GM18870 (cell line): Measurements from ENCODE around the gene EFCAB9.
A peak's percentile ranks its signal among the peaks of the same experiment; 100 is the strongest.

Experiments used
- ATAC-seq: cut with Tn5 transposase; IDR thresholded peaks from one replicate; pipeline ENCODE4 v1.9.1; 2021; ENCODE audit warnings: moderate library complexity; ENCODE audit not compliant: unreplicated experiment

EFCAB9 gene

DNA sequence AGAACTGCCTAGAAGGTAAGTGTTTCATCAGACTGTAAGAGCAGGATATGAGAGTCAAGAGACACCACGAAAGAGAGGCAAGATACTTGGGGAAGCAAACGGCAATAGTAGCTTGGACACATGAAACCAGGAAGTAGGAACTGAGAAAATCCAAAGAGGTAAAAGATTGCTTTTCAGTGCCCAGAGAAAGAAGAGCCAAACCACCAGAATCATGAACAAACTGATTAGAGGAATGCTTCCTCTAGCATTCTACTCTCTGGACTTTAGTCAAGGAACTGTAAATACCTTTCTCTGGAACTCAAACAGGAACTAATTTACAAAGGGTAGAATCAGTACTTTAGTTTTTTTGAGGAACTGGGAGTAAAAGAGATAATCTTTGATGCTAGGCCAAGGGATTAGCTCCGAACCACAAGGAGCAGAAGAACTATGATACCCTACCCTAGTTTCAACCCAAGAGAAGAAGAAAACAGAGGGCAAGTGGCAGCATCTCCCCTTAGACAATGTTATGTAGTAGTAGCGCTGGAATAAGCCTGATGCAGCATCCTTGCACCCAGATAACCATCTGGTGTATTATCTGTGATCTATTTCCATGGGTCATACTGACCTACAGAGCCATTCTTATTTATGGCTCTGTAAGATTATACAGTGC is 41.3 kb downstream of the EFCAB9 start:
- ATAC-seq: peak; percentile 58

DNA sequence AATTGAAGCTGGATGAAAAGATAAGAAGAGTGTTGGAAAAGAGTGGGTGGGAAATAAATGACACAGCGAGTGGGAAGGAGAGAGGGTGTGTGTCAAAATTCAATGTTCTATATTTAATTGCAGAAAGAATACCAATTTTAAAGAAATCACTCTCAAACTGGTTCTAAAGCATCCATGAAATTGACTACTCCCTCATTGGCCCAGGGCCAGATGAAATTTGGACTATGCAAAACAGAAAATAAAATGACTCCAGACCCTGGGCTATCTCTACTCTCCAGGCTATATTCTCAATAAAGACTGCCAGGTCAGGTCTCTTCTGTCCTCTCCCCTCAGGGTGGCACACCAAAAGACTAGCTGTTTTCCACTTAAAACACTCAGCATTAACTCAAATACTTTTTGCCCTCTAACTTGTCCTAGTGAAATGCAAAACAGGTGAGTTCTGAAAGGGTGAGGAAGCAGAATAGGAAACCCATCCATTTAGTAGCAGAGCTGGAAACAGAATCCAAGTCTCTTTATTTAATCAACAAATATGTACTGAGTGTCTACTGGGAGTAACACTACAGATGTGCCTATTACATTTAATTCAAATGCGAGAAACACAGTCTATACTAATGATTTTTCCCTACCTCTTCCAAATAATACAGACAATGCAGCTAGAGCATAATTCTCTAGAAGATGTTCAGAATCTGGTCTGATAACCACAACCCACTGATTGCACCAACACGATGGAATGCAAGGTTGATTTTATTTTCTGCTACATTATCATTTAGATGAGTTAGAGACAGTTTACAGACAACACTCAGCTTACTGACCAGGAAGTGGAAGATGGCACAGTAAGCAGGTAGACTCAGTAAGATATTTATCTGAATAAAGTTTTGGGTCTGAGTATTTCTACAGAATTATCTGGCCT is 42.1 kb downstream of the EFCAB9 start:
- no peak for ATAC-seq

DNA sequence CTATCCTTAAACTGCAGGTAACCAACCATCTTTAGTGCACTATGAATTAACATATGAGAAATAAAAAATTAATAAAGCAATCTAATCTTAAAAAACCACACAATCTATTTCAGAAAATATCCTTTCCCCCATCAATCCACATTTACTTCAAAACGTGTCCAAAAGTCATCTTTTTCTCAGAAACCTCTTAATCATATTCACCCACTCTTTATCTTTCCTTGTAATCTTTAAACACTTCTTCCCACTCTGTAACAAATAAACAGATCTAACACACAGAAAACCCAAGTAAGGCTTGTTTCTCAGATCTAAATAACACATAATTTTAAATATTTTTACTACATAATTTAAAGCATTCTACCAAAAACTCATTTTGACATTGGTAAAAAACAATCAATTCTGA is 44.4 kb downstream of the EFCAB9 start:
- ATAC-seq: no peak

DNA sequence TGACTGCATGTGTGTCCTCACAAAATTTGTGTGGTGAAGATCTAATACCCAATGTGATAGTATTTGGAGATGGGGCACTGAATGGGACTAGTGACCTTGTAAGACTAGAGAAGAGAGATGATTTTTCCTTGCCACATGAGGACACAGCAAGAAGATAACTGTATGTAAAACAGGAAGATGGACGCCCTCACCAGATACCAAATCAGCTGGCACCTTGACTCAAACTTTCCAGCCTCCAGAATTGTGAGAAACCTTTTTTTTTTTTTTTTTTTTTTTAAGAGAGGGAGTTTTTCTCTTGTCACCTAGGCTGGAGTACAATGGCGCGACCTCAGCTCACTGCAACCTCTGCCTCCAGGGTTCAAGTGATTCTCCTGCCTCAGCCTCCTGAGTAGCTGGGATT is 49.3 kb downstream of the EFCAB9 start:
- ATAC-seq: no peak

DNA sequence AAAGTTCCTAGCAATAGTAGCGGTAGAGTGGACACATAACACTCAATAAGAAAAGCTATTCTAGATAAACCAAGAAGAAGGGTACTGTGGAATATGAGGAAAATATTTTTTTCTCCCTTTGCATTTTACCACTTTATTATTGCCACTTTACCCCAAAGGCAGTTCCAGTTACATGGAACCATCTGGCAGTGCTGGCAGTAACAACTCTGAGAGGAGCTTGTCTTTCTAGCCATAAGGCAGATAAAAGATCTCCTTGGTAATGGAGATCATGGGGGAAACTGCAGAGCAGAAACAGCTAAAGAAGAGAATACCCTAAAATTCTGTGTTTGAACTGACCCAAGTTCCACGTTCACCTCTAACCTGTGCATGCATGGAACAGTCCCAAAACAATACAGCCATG is 51.1 kb downstream of the EFCAB9 start:
- no peak for ATAC-seq

DNA sequence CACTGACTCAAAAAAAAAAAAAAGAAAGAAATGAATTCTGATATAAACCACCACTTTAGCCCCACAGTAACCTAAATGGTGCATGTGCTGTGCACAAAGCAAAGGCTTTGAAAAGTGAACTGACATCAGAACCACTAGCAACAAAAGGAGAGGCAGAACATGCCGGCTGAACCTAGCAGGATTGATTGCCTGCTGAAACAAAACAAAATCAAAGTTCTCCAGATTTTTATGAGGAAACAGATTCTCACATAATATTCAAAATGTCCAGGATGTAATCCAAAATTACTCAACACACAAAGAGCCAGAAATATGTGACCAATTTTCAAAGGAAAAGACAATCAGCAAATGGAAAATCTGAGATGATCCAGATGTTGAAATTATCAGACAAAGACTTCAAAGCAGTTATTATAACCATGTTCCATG is 51.7 kb downstream of the EFCAB9 start:
- ATAC-seq: no peak

DNA sequence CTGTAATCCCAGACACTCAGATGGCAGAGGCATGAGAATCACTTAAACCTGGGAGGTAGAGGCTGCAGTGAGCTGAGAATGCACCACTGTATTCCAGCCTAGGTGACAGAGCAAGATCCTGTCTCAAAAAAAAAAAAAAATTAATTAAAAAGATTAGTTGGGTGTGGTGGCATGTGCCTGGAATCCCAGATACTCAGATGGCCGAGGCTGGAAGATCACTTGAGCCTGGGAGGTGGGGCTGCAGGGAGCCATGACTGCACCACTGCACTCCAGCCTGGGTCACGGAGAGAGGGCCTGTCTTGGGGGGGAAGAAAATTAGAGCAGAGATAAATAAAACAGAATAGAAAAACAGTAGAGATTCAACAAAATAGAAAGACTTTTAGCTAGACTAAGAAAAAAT is 54.7 kb downstream of the EFCAB9 start:
- ATAC-seq: no peak

DNA sequence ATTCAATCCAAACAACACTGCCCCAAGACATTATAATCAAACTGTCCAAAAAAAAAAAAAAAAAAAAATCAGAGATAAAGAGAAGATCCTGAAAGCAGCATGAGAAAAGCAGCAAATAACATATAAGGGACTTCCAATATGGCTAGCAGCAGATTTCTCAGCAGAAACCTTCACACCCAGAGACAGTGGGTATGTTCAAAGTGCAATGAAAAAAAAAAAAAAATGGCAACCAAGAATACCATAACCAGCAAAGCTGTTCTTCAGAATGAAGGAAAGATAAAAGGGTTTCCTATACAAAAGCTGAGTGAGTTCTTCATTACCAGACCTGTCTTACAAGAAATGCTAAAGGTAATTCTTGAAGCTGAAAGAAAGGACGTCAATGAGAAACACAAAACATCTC is 57.4 kb downstream of the EFCAB9 start:
- no peak for ATAC-seq

DNA sequence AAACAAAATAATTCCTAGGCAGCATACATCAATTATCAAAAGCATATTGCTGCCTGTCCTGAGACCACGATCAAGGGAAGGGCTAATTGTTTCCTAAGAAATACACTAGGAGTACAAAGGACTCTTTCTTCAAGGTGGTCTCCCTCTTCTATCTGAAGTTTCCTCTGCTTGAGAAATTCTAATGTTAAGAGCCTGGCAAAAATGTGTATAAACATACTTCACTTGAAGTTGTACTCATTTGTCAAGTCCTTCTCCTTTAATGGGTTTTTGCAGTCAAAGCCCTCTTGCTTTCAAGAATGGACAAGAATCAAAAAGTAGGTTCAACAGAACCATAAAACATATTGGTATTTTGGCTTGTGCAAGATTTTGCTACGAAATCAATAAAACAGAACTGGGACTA is 58.5 kb downstream of the EFCAB9 start:
- no peak for ATAC-seq
